IMR-90 (cell line): ENCODE results near the gene WBP1. TPM values are rescaled to one million over a fixed set of nuclear protein-coding genes. Genes with fewer than 3 reads are reported as not detected.

ENCODE experiments used
- ATAC-seq: fragments of 200-7000 bp; cut with Tn5 transposase; 2 replicates; pipeline ENCODE4 v1.9.1; 2020; ENCODE audit warnings: low read depth, mild to moderate bottlenecking, moderate library complexity
- BruUV-seq: library from RNA; stranded (reverse); fragments of 400-500 nt; replicated peaks from 2 replicates; lab custom pipeline; 2021; lab: Mats Ljungman, UMichigan
- CTCF ChIA-PET: fragments of 300-600 bp; formaldehyde crosslinking; extraction: SDS; loops from one replicate; lab custom pipeline; 2021; ENCODE audit warnings: antibody characterized with exemption; lab: Yijun Ruan, JAX
- POLR2A ChIA-PET: fragments of 300-600 bp; sonication (Branson Sonifier 250); formaldehyde crosslinking; loops from one replicate; lab custom pipeline; 2022; ENCODE audit warnings: antibody characterized with exemption; ENCODE audit not compliant: unreplicated experiment; lab: Charles Lee
- DNase-seq: peaks from one replicate; pipeline ENCODE4 v3.0.0; 2013
- H2AFZ ChIP-seq: replicated peaks from 2 replicates; pipeline ENCODE3; 2013; ENCODE audit warnings: low read length, mild to moderate bottlenecking; ENCODE audit not compliant: poor library complexity
- H2AK5ac ChIP-seq: 2 replicates; pipeline ENCODE4 v1.6.1; 2013; ENCODE audit warnings: low read depth, low read length, inconsistent platforms
- H2AK9ac ChIP-seq: replicated peaks from 2 replicates; pipeline ENCODE3; 2013; ENCODE audit warnings: mild to moderate bottlenecking, low read depth, low read length, moderate library complexity; ENCODE audit not compliant: poor library complexity
- H2BK120ac ChIP-seq: 2 replicates; pipeline ENCODE4 v1.6.1; 2013; ENCODE audit warnings: low read depth, low read length, inconsistent platforms
- H2BK15ac ChIP-seq: 3 replicates; pipeline ENCODE4 v1.6.1; 2013; ENCODE audit warnings: low read depth, low read length, inconsistent platforms
- H2BK20ac ChIP-seq: 2 replicates; pipeline ENCODE4 v1.6.1; 2013; ENCODE audit warnings: low read depth, mild to moderate bottlenecking, inconsistent platforms, low read length, moderate library complexity
- H2BK5ac ChIP-seq: 2 replicates; pipeline ENCODE4 v1.6.1; 2013; ENCODE audit warnings: mild to moderate bottlenecking, low read depth, low read length, inconsistent platforms; ENCODE audit not compliant: poor library complexity, severe bottlenecking
- H3K14ac ChIP-seq: replicated peaks from 2 replicates; pipeline ENCODE4 v1.6.1; 2013; ENCODE audit warnings: low read depth, low read length, inconsistent platforms
- H3K18ac ChIP-seq: 2 replicates; pipeline ENCODE4 v1.6.1; 2013; ENCODE audit warnings: low read depth, low read length, control low read depth
- H3K23ac ChIP-seq: 2 replicates; pipeline ENCODE4 v1.6.1; 2013; ENCODE audit warnings: low read depth, low read length, inconsistent platforms
- H3K27ac ChIP-seq: 2 replicates; pipeline ENCODE4 v1.5.1; 2013; ENCODE audit warnings: mild to moderate bottlenecking, control low read depth, low read length; ENCODE audit not compliant: insufficient read depth
- H3K27me3 ChIP-seq: 2 replicates; pipeline ENCODE4 v1.6.1; 2013; ENCODE audit warnings: low read length; ENCODE audit not compliant: control insufficient read depth, insufficient read depth
- H3K36me3 ChIP-seq: 2 replicates; pipeline ENCODE4 v1.6.1; 2013; ENCODE audit warnings: low read length, mixed read lengths; ENCODE audit not compliant: control insufficient read depth, insufficient read depth
- H3K4ac ChIP-seq: 2 replicates; pipeline ENCODE4 v1.6.1; 2013; ENCODE audit warnings: low read depth, low read length, inconsistent platforms
- H3K4me1 ChIP-seq: 2 replicates; pipeline ENCODE4 v1.6.1; 2013; ENCODE audit warnings: low read length, mixed read lengths; ENCODE audit not compliant: control insufficient read depth, insufficient read depth
- H3K4me2 ChIP-seq: 2 replicates; pipeline ENCODE4 v1.6.1; 2013; ENCODE audit warnings: low read depth, mild to moderate bottlenecking, control low read depth, low read length, moderate library complexity
- H3K4me3 ChIP-seq: 2 replicates; pipeline ENCODE4 v1.5.1; 2013; ENCODE audit warnings: low read depth, mild to moderate bottlenecking, control low read depth, low read length, moderate library complexity; ENCODE audit not compliant: insufficient read depth
- H3K56ac ChIP-seq: 2 replicates; pipeline ENCODE4 v1.6.1; 2013; ENCODE audit warnings: low read length, inconsistent platforms; ENCODE audit not compliant: insufficient read depth; ENCODE audit errors: extremely low read depth
- H3K79me1 ChIP-seq, 2 experiments: 2 replicates each; pipeline ENCODE4 v1.6.1; 2013; ENCODE audit warnings: low read length in 2 of 2, inconsistent platforms in 1 of 2, low read depth in 1 of 2
- H3K9ac ChIP-seq: 2 replicates; pipeline ENCODE4 v1.6.1; 2013; ENCODE audit warnings: low read depth, low read length, control low read depth
- H3K9me1 ChIP-seq: 2 replicates; pipeline ENCODE4 v1.6.1; 2013; ENCODE audit warnings: low read length, inconsistent platforms; ENCODE audit not compliant: insufficient read depth
- H3K9me3 ChIP-seq: 2 replicates; pipeline ENCODE4 v1.6.1; 2013; ENCODE audit warnings: low read length; ENCODE audit not compliant: control insufficient read depth, insufficient read depth
- H4K20me1 ChIP-seq: 2 replicates; pipeline ENCODE4 v1.6.1; 2013; ENCODE audit warnings: low read length, inconsistent platforms; ENCODE audit not compliant: insufficient read depth
- H4K5ac ChIP-seq: 2 replicates; pipeline ENCODE4 v1.6.1; 2013; ENCODE audit warnings: mild to moderate bottlenecking, low read depth, low read length, control low read depth
- H4K8ac ChIP-seq, 2 experiments: 2 replicates each; pipeline ENCODE4 v1.6.1; 2013; ENCODE audit warnings: low read depth in 2 of 2, low read length in 2 of 2, control low read depth in 1 of 2, inconsistent platforms in 1 of 2
- H4K91ac ChIP-seq: 2 replicates; pipeline ENCODE4 v1.6.1; 2013; ENCODE audit warnings: low read depth, low read length, inconsistent platforms; ENCODE audit not compliant: insufficient read depth
- MAZ ChIP-seq: IDR thresholded peaks from 2 replicates; pipeline ENCODE4 v1.6.1; 2012; ENCODE audit warnings: low read depth, mild to moderate bottlenecking, low read length, improper control_type of control experiment, moderate library complexity, borderline replicate concordance
- POLR2A ChIP-seq: IDR thresholded peaks from 2 replicates; pipeline ENCODE4 v1.6.1; 2012; ENCODE audit warnings: mild to moderate bottlenecking, low read depth, low read length
- WGBS, 2 experiments: methylation state at CpG; one replicate each; pipeline versions ENCODE4 v1.1.5 to v1.1.7; 2013; ENCODE audit warnings: missing lambda C conversion rate in 2 of 2; ENCODE audit not compliant: insufficient read length in 1 of 2; ENCODE audit errors: extremely low coverage in 2 of 2; 5-methylcytosine and 5-hydroxymethylcytosine counted together
- dilution Hi-C: fragments of 300-500 bp; cut with HindIII; formaldehyde crosslinking; loops from one replicate; pipeline ENCODE4 v1.14.3; 2018; ENCODE audit warnings: low sequenced_read_pairs; ENCODE audit not compliant: unreplicated experiment
- in situ Hi-C: fragments of 300-500 bp; cut with MboI; formaldehyde crosslinking; loops from 3 replicates; pipeline ENCODE4 v1.14.3; 2019; ENCODE audit warnings: low sequenced_read_pairs, inconsistent platforms, mixed read lengths
- intact Hi-C: fragments of 100-400 bp; cut with micrococcal nuclease; formaldehyde crosslinking; loops from 2 replicates; pipeline ENCODE4 v1.10.0; 2022
- polyA plus RNA-seq, 3 experiments: library from polyadenylated mRNA; depleted of rRNA; stranded (reverse); fragments of >200 nt; gene quantifications; 2 replicates each; pipeline ENCODE4 v1.2.3, GENCODE V29; 2012; ENCODE audit warnings: low replicate concordance in 1 of 3
- total RNA-seq: library from RNA; depleted of rRNA; stranded (reverse); fragments of >200 nt; gene quantifications from 2 replicates; pipeline ENCODE4 v1.2.3, GENCODE V29; 2012

Gene WBP1
- total and polyA plus RNA-seq, 2 of the 4 experiments (the other 2 are of a cell fraction) = 22.9 to 78.5 TPM

GRCh38 chr2:74457549-74458131 is 598 bp upstream of the WBP1 start:
- 0 out of 2 replicates have a peak overlapping the region, but pooled peaks have one; percentile 55 for H3K23ac ChIP-seq
- H3K4me1 ChIP-seq = peaks cover 10% of the 10 kb centered on the region
- H2BK5ac ChIP-seq = peak overlapping the region; percentile 48
- BruUV-seq = no TSS peak
- no peak overlapping the region for H2BK120ac ChIP-seq
- 0 out of 2 replicates have a peak, but pooled peaks cover 3% of the 10 kb centered on the region for H3K9me1 ChIP-seq
- H2AK5ac ChIP-seq = no peak overlapping the region
- peaks cover 15% of the 10 kb centered on the region for H3K36me3 ChIP-seq
- no peak overlapping the region for H3K18ac ChIP-seq
- no peaks in the 10 kb centered on the region for H3K9me3 ChIP-seq
- H3K27me3 ChIP-seq = no peaks in the 10 kb centered on the region
- ATAC-seq (peak; percentile 6), DNase-seq (no peak)
- peak overlapping the region; percentile 52 for H3K4me3 ChIP-seq
- intact Hi-C loops = no loop called here
- peak overlapping the region; percentile 20 for H3K27ac ChIP-seq
- peak overlapping the region; percentile 54 for H3K4ac ChIP-seq
- no peak overlapping the region for H2BK15ac ChIP-seq
- H3K56ac ChIP-seq = no peak overlapping the region
- peak overlapping the region; percentile 31; the same call in 1 of the 2 replicates for H4K91ac ChIP-seq
- H4K8ac ChIP-seq = peak overlapping the region; percentile 2 to 95; a peak in 3 of 4 replicates
- peaks cover 15 to 44% of the 10 kb centered on the region in 2 experiments for H3K79me1 ChIP-seq
- peak overlapping the region; percentile 92 for H2AFZ ChIP-seq
- dilution Hi-C loops = no loop called here
- peak overlapping the region; percentile 21; the same call in 1 of the 2 replicates for H3K14ac ChIP-seq
- H2AK9ac ChIP-seq = peak overlapping the region; percentile 89
- no peak for TF ChIP-seq POLR2A
- 0 out of 2 replicates have a peak, but pooled peaks have one; percentile 13 for TF ChIP-seq MAZ
- WGBS, 2 experiments = 0% methylated on average over 19 of the region's 46 CpGs; no CpG with 5 or more reads in 1 of the 2 experiments
- H3K4me2 ChIP-seq = peak overlapping the region; percentile 74
- H4K20me1 ChIP-seq = no peaks in the 10 kb centered on the region
- in situ Hi-C loops = no loop called here
- POLR2A ChIA-PET = no interaction called here
- CTCF ChIA-PET = interaction anchor here (0.5 to 0.6 kb wide), 2 partner anchors 10 to 912 kb away, joined by 3 to 4 read pairs; no protein-coding TSS in a partner anchor
- peak overlapping the region; percentile 21 for H4K5ac ChIP-seq
- H3K9ac ChIP-seq = peak overlapping the region; percentile 41
- no peak overlapping the region for H2BK20ac ChIP-seq
